H9 (cell line): ENCODE data around the gene SLC36A4. TPM values are rescaled to one million over a fixed set of nuclear protein-coding genes. Genes with fewer than 3 reads are reported as not detected.

Source experiments
- DNase-seq: peaks from one replicate; pipeline ENCODE4 v3.0.0-alpha.2; 2017
- H2AFZ ChIP-seq: one replicate; pipeline ENCODE4 v1.6.1; 2013; ENCODE audit warnings: mild to moderate bottlenecking, low read length, control low read depth, moderate library complexity
- H2AK5ac ChIP-seq: 2 replicates; pipeline ENCODE4 v1.6.1; 2013; ENCODE audit warnings: low read length, control low read depth, mixed read lengths; ENCODE audit not compliant: insufficient read length
- H2BK120ac ChIP-seq: one replicate; pipeline ENCODE4 v1.6.1; 2013; ENCODE audit warnings: low read depth, mild to moderate bottlenecking, low read length, control low read depth, inconsistent platforms; ENCODE audit not compliant: poor library complexity, severe bottlenecking
- H2BK12ac ChIP-seq: 2 replicates; pipeline ENCODE4 v1.6.1; 2013; ENCODE audit warnings: low read length, control low read depth, mixed read lengths, low read depth; ENCODE audit not compliant: insufficient read length
- H2BK15ac ChIP-seq: 2 replicates; pipeline ENCODE4 v1.6.1; 2013; ENCODE audit warnings: low read depth, low read length, control low read depth
- H2BK20ac ChIP-seq: one replicate; pipeline ENCODE4 v1.6.1; 2013; ENCODE audit warnings: low read depth, mild to moderate bottlenecking, low read length, control low read depth, inconsistent platforms; ENCODE audit not compliant: poor library complexity, severe bottlenecking
- H2BK5ac ChIP-seq: 2 replicates; pipeline ENCODE4 v1.6.1; 2013; ENCODE audit warnings: low read length, control low read depth, mixed read lengths; ENCODE audit not compliant: insufficient read length
- H3K14ac ChIP-seq: 2 replicates; pipeline ENCODE4 v1.6.1; 2013; ENCODE audit warnings: low read length, control low read depth; ENCODE audit not compliant: insufficient read depth
- H3K18ac ChIP-seq: 2 replicates; pipeline ENCODE4 v1.6.1; 2013; ENCODE audit warnings: low read depth, mild to moderate bottlenecking, mixed read lengths, low read length, control low read depth; ENCODE audit not compliant: insufficient read length
- H3K23ac ChIP-seq: 2 replicates; pipeline ENCODE4 v1.6.1; 2013; ENCODE audit warnings: low read length, control low read depth, mixed read lengths, low read depth; ENCODE audit not compliant: insufficient read length
- H3K23me2 ChIP-seq: 2 replicates; pipeline ENCODE4 v1.6.1; 2013; ENCODE audit warnings: low read depth, mild to moderate bottlenecking, mixed read lengths, low read length, control low read depth; ENCODE audit not compliant: insufficient read length, poor library complexity, severe bottlenecking
- H3K27ac ChIP-seq: 2 replicates; pipeline ENCODE4 v1.5.1; 2013; ENCODE audit warnings: low read length, control low read depth, mixed read lengths, low read depth; ENCODE audit not compliant: insufficient read length
- H3K27me3 ChIP-seq: 2 replicates; pipeline ENCODE4 v1.6.1; 2013; ENCODE audit warnings: low read length, control low read depth, inconsistent platforms; ENCODE audit not compliant: insufficient read depth
- H3K4ac ChIP-seq: 2 replicates; pipeline ENCODE4 v1.6.1; 2013; ENCODE audit warnings: low read depth, mild to moderate bottlenecking, control low read depth, inconsistent platforms, low read length, moderate library complexity
- H3K4me1 ChIP-seq: 2 replicates; pipeline ENCODE4 v1.6.1; 2013; ENCODE audit warnings: low read length, control low read depth, inconsistent platforms; ENCODE audit not compliant: insufficient read depth
- H3K4me2 ChIP-seq: 2 replicates; pipeline ENCODE4 v1.6.1; 2013; ENCODE audit warnings: low read length, control low read depth, mixed read lengths; ENCODE audit not compliant: insufficient read length, insufficient read depth
- H3K56ac ChIP-seq: 2 replicates; pipeline ENCODE4 v1.6.1; 2013; ENCODE audit warnings: low read depth, mild to moderate bottlenecking, mixed read lengths, low read length, control low read depth; ENCODE audit not compliant: insufficient read length
- H3K79me1 ChIP-seq: 2 replicates; pipeline ENCODE4 v1.6.1; 2013; ENCODE audit warnings: low read depth, mild to moderate bottlenecking, moderate library complexity, low read length, control low read depth, inconsistent platforms; ENCODE audit not compliant: insufficient read depth, poor library complexity, severe bottlenecking
- H3K79me2 ChIP-seq: 2 replicates; pipeline ENCODE4 v1.6.1; 2013; ENCODE audit warnings: low read length, control low read depth, inconsistent platforms; ENCODE audit not compliant: insufficient read depth
- H3K9ac ChIP-seq: 2 replicates; pipeline ENCODE4 v1.6.1; 2013; ENCODE audit warnings: low read length, control low read depth, mixed read lengths; ENCODE audit not compliant: insufficient read length; ENCODE audit errors: extremely low read depth
- H3K9me3 ChIP-seq: one replicate; pipeline ENCODE4 v1.6.1; 2013; ENCODE audit warnings: low read depth, low read length, inconsistent platforms; ENCODE audit not compliant: control insufficient read depth
- H3T11ph ChIP-seq: one replicate; pipeline ENCODE4 v1.6.1; 2013; ENCODE audit warnings: mild to moderate bottlenecking, low read length, control low read depth, inconsistent platforms
- H4K20me1 ChIP-seq: one replicate; pipeline ENCODE4 v1.6.1; 2013; ENCODE audit not compliant: control insufficient read depth, insufficient read length, insufficient read depth
- H4K5ac ChIP-seq: 2 replicates; pipeline ENCODE4 v1.6.1; 2013; ENCODE audit warnings: low read depth, mild to moderate bottlenecking, mixed read lengths, low read length, control low read depth; ENCODE audit not compliant: insufficient read length
- H4K8ac ChIP-seq: replicated peaks from 2 replicates; pipeline ENCODE4 v1.6.1; 2013; ENCODE audit warnings: low read length, control low read depth, mixed read lengths, low read depth; ENCODE audit not compliant: insufficient read length
- H4K91ac ChIP-seq: 2 replicates; pipeline ENCODE4 v1.6.1; 2013; ENCODE audit warnings: low read depth, mild to moderate bottlenecking, moderate library complexity, mixed read lengths, low read length, control low read depth; ENCODE audit not compliant: insufficient read length
- H3K27ac Mint-ChIP-seq, 3 experiments: 2 replicates in 2 of 3; 3 replicates in 1 of 3; pipeline ENCODE4 v1.8.0; 2020 to 2021; ENCODE audit warnings: mixed read lengths in 3 of 3, mild to moderate bottlenecking in 1 of 3, moderate library complexity in 1 of 3
- H3K27me3 Mint-ChIP-seq: 2 replicates; pipeline ENCODE4 v1.8.0; 2021; ENCODE audit warnings: low read depth, mild to moderate bottlenecking, moderate library complexity, mixed read lengths
- H3K36me3 Mint-ChIP-seq, 3 experiments: 2 replicates in 2 of 3; 3 replicates in 1 of 3; pipeline ENCODE4 v1.8.0; 2020 to 2021; ENCODE audit warnings: low read depth in 3 of 3, mixed read lengths in 3 of 3; ENCODE audit not compliant: insufficient read depth in 1 of 3
- H3K4me1 Mint-ChIP-seq, 2 experiments: 2 replicates each; pipeline ENCODE4 v1.8.0; 2020; ENCODE audit warnings: mixed read lengths in 2 of 2
- H3K4me3 Mint-ChIP-seq, 2 experiments: 2 replicates in 1 of 2; 3 replicates in 1 of 2; pipeline ENCODE4 v1.8.0; 2020 to 2021; ENCODE audit warnings: mild to moderate bottlenecking in 2 of 2, mixed read lengths in 2 of 2, moderate library complexity in 1 of 2
- H3K9me3 Mint-ChIP-seq, 2 experiments: 2 replicates in 1 of 2; 3 replicates in 1 of 2; pipeline ENCODE4 v1.8.0; 2020; ENCODE audit warnings: mild to moderate bottlenecking in 2 of 2, mixed read lengths in 2 of 2, moderate library complexity in 1 of 2
- CTCF ChIP-seq: fragments of 200-600 bp; sonication (generic); conservative IDR thresholded peaks from 3 replicates; pipeline ENCODE4 v1.8.0; 2021; ENCODE audit warnings: antibody characterized with exemption, mild to moderate bottlenecking
- total RNA-seq: library from RNA; stranded (reverse); gene quantifications from 2 replicates; pipeline ENCODE4 v1.2.1, GENCODE V29; 2021

SLC36A4 gene
- total RNA-seq, 1 experiment from 2014 or later = 33.3 TPM

GRCh38 chr11:93166194-93166593 is 31.6 kb downstream of the SLC36A4 start:
- H3K4me2 ChIP-seq = no peak overlapping the region
- H4K5ac ChIP-seq = no peak overlapping the region
- H2BK120ac ChIP-seq = no peak overlapping the region
- no peak overlapping the region for H3K27ac ChIP-seq
- H3K18ac ChIP-seq = no peak overlapping the region
- H2AK5ac ChIP-seq = no peak overlapping the region
- H3K4me1 ChIP-seq = no peaks in the 10 kb centered on the region
- no peak overlapping the region for H3K23ac ChIP-seq
- no peak overlapping the region for H3K56ac ChIP-seq
- TF ChIP-seq CTCF = no peak
- Mint-ChIP-seq H3K36me3 (peaks cover 4 to 25% (median 20%) of the 10 kb centered on the region in 3 experiments; a peak in 5 of 7 replicates), H3K27ac (peak overlapping the region in 1 of 3 experiments; percentile 7; a peak in 1 of 7 replicates), H3K9me3 (no peaks in the 10 kb centered on the region), H3K27me3 (no peaks in the 10 kb centered on the region), H3K4me1 (no peaks in the 10 kb centered on the region), H3K4me3 (no peak overlapping the region)
- no peaks in the 10 kb centered on the region for H3K27me3 ChIP-seq
- no peaks in the 10 kb centered on the region for H3K79me2 ChIP-seq
- no peak overlapping the region for H4K8ac ChIP-seq
- no peak overlapping the region for H2AFZ ChIP-seq
- H3K14ac ChIP-seq = no peak overlapping the region
- H2BK20ac ChIP-seq = no peak overlapping the region
- no peaks in the 10 kb centered on the region for H3K79me1 ChIP-seq
- no peak overlapping the region for H2BK12ac ChIP-seq
- H4K91ac ChIP-seq = no peak overlapping the region
- no peak overlapping the region for H3K4ac ChIP-seq
- no peaks in the 10 kb centered on the region for H4K20me1 ChIP-seq
- no peak overlapping the region for H2BK15ac ChIP-seq
- H3T11ph ChIP-seq = no peak overlapping the region
- no peak overlapping the region for H2BK5ac ChIP-seq
- no peak overlapping the region for H3K9ac ChIP-seq
- no peaks in the 10 kb centered on the region for H3K23me2 ChIP-seq
- no peak for DNase-seq
- H3K9me3 ChIP-seq = no peaks in the 10 kb centered on the region
